HG02678 (cell line): ENCODE results near the gene TBL1XR1.

Experiments
- ATAC-seq: cut with Tn5 transposase; IDR thresholded peaks from one replicate; pipeline ENCODE4 v1.9.1; 2021; ENCODE audit warnings: mild to moderate bottlenecking, moderate library complexity; ENCODE audit not compliant: unreplicated experiment

TBL1XR1 gene

GRCh38 chr3:177197041-177197726, at the start of gene TBL1XR1:
TSS of gene TBL1XR1 (minus strand) at chr3:177197482. CDS start at chr3:177064977, 132,505 bp downstream.
- ATAC-seq: peak; percentile 52

GRCh38 chr3:177245250-177245649, 48.0 kb upstream of the TBL1XR1 start:
- no peak for ATAC-seq

- ATAC-seq: no peak
Measured at GRCh38 chr3:177244606-177245005, 47.3 kb upstream of the TBL1XR1 start.

GRCh38 chr3:177238686-177239216, 41.5 kb upstream of the TBL1XR1 start:
- ATAC-seq: no peak

- ATAC-seq: no peak
Measured at GRCh38 chr3:177237206-177237605, 39.9 kb upstream of the TBL1XR1 start.

GRCh38 chr3:177236704-177237103, 39.4 kb upstream of the TBL1XR1 start:
- ATAC-seq: no peak

DNA sequence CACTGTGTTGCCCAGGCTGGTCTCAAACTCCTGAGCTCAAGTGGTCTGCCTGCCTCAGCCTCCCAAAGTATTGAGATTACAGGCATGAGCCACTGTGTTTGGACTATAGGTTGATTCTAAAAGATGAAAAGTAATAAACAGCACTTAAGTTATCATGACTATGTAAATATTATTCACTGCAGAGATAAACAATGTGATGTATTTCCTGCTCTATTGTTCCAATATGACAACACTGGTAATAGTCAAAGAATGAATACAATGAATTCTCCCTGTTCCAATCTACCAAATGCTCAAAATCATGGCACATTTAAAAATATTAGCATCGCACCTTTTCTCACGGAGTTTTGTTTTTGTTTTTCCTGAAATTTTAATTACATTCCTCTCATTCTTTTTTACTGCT, 36.8 kb upstream of the TBL1XR1 start:
- ATAC-seq: no peak

DNA sequence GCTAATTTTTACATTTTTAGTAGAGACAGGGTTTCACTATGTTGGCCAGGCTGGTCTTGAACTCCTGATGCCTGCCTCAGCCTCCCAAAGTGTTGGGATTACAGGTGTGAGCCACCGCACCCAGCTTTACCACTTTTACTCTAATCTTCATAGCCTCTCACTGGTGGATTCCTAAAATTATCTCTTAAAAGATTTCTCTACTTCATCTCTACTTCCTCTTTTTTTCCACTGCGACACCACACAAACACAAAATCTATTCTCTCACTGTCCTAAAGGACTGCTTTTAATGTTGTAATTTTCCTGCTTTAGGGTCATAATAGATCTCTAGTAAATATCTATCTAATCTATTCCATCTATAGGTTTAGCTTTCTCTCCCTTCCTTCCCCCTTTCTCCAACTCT, 34.0 kb upstream of the TBL1XR1 start:
- ATAC-seq: no peak

DNA sequence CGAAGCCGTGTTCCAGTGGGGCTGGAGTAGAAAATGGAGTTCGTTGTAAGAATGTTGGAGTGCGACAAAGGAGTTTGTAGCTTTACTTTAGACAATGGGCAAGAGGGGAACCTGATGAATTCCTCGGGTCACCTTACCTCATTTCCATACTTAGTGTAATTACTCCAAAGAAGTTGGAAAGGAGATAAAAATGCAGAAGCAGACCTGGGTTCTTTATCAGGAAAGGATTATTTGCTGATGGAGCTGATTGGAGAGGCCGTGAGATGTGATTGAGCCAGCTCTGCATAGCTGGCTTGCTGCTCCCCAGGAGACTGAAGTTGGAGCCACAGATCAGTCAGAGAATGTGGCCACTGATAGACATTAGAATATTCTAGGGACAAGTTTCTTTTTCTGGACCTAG, 33.4 kb upstream of the TBL1XR1 start:
- ATAC-seq: no peak

GRCh38 chr3:177229791-177230190, 32.5 kb upstream of the TBL1XR1 start:
- ATAC-seq: no peak

DNA sequence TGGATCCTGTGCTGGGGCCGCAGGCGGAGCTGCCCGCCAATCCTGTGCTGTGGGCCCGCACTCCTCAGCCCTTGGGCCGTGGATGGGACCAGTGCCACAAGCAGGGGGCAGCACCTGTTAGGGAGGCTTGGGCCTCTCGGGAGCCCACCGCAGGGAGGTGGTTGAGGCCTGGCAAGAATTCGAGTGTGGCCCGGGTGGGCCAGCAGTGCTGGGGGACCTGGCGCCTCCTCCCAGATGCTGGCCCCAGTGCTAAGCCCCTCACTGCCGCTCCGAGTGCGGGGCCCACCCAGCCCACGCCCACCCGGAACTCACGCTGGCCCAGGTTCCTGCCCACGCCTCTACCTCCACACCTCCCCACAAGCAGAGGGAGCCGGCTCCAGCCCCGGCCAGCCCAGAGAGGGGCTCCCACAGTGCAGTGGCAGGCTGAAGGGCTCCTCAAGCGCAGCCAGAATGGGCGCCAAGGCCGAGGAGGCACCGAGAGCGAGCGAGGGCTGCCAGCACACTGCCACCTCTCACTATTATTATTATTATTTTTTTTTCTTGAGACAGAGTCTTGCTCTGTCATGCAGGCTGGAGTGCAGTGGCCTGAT, 31.4 kb upstream of the TBL1XR1 start:
- no peak for ATAC-seq

DNA sequence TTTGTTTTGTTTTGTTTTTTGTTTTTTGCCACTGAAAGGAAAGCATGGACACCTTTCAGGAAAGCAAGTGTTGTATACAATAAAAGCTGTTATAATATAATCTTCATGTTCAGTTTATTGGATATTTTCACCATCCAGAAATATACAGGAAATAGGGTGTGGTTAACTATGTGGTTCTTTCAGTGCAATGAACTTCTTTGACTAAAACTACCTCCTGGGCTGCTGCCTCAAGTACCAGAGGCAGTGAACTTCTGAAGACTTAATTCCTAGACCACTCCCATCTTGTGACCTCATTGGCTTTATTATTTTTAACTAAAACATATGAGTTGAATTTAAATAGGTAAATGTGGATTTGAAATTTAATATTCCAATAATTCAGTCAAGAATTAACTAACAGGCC, 27.1 kb upstream of the TBL1XR1 start:
- ATAC-seq: no peak

DNA sequence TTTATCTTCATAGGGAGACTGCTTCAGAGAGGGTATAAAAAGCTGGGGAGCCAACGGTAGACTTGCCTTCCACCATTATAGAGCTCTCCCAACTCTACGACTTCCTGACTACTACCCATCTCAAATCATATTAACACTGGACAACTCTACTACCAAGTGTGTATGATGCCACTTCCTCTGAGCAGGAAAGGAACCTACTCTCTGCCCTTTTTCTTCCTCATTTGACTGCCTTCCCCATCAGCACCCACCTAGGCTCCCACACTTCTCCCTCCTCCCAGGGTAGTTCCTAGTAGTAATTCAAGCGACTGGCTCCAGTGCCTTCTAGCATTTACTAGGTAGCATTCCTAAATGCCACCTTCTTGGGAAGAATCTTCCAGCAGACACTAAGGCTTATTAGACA, 24.5 kb upstream of the TBL1XR1 start:
- no peak for ATAC-seq

DNA sequence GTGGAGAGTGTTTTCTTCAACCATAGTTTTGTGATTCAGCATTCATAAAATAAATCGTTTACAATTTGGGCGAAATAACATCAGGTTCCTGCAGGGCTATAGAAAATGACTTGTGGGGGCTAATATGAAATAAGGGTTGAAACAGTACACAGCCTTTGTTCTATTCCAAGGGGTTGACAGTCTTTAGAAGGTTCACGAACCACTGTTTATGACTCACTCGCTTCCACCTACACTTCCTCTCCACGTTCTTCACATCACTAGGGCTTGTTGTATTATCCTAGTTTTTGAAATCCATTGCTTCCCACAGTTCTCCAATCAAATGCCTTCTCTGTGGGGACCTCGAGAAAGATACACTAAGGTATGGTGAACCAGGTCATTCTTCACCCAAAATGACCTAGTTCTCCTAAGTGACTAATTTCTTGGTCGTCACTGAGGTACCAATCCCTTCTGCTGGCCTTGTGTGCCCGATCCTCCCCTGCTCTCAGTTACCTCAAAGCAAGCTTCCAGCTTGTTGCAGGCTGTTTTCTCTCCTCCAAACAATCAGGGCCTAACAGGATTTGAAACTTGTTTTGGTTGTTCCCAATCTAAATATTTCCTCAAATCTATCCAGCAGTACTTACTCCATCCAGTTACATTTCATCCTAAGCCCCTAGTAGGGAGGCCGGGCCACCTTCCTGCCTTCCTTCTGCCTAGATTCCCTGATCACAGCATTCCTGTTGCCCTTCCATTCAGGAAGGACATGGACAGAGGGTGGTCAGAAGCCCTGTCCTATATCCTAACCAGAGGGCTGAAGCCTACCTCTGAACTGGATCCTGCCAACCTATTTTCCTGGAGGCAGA, 23.1 kb upstream of the TBL1XR1 start:
- no peak for ATAC-seq

GRCh38 chr3:177213801-177214535, 16.7 kb upstream of the TBL1XR1 start:
- no peak for ATAC-seq

GRCh38 chr3:177212756-177213155, 15.5 kb upstream of the TBL1XR1 start:
- ATAC-seq: no peak

- ATAC-seq: no peak
Measured at GRCh38 chr3:177212278-177212610, 15.0 kb upstream of the TBL1XR1 start.

- no peak for ATAC-seq
Measured at GRCh38 chr3:177211503-177212277, 14.4 kb upstream of the TBL1XR1 start.

DNA sequence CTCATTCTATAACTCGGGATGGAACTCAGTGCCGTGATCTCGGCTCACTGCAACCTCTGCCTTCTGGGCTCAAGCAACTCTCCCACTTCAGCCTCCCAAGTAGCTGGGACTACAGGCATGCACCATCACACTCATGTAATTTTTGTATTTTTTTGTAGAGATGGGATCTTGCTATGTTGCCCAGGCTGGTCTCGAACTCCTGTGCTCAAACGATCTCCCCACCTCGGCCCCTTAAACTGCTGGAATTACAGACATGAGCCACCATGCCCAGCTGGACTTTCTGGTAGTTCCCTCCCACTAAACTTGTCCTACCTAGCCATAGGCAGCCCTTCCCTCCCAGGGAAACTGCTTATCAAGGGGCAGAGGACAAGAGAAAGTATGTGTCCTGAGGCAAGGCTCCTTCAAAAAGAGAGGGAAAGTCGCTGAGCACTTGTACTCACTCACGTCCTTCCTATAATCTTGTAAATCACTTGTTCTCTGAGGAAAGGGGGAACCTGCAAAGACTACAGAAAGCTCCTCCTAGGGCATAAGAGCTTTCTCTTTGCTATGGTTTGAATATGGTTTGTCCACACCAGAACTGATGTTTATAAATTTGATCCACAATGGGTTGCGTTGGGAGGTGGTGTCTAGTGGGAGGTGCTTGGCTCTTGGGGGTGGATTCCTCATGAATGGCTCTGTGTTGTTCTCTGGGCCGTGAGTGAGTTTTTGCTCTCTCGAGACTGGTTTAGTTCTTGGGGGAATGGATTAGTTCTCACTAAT, 13.6 kb upstream of the TBL1XR1 start:
- ATAC-seq: no peak

DNA sequence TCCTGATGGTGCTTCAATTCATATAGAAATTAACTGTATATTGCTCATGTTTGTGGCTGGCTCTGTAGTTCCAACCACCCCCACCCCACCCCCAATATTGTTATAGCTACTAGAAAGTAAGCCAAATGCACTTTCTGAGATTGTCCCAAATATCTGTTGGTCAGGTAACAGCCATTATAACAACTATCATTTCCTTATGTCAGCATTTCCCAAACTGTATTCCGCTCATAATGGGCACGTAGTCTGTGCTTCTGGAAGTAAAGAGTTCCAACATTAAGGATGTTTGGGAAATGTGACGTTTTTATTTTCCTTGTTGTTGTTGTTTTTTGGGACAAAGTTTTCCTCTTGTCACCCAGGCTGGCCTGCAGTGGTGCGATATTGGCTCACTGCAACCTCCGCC, 12.2 kb upstream of the TBL1XR1 start:
- no peak for ATAC-seq
